ENCODE measurements around the gene EEF2K. TPM values are rescaled to one million over a fixed set of nuclear protein-coding genes. Genes with fewer than 3 reads are reported as not detected.

Gene EEF2K
- total RNA-seq, 2 donors from 2014 or later = 32.0 to 34.0 TPM

- peak; percentile 74 for DNase-seq
- intact Hi-C loops (cut with DNase I) = loop anchor here in 1 of 2 donors (10.0 kb wide), 1 partner anchor 53 kb away; the partner anchor contains the start of gene CDR2
- ATAC-seq = peak; percentile 60 to 76
These were observed 115.4 kb downstream of the EEF2K start for GRCh38 chr16:22321340-22322001.

GRCh38 chr16:22322021-22322471 is 116.0 kb downstream of the EEF2K start:
- DNase-seq (no peak), ATAC-seq (no peak)
- intact Hi-C loops (cut with DNase I) = loop anchor here in 1 of 2 donors (10.0 kb wide), 1 partner anchor 53 kb away; the partner anchor contains the start of gene CDR2

GRCh38 chr16:22322741-22323140 is 116.7 kb downstream of the EEF2K start:
- DNase-seq (no peak), ATAC-seq (no peak)
- intact Hi-C loops (cut with DNase I) = loop anchor here in 1 of 2 donors (10.0 kb wide), 1 partner anchor 52 kb away; the partner anchor contains the start of gene CDR2

GRCh38 chr16:22323173-22323958 is 117.3 kb downstream of the EEF2K start:
- no peak for ATAC-seq
- intact Hi-C loops (cut with DNase I) = loop anchor here in 1 of 2 donors (10.0 kb wide), 1 partner anchor 51 kb away; the partner anchor contains the start of gene CDR2

GRCh38 chr16:22323959-22324786 is 118.1 kb downstream of the EEF2K start:
- no peak for ATAC-seq
- DNase-seq = no peak
- intact Hi-C loops (cut with DNase I) = loop anchor here in 1 of 2 donors (10.0 kb wide), 1 partner anchor 51 kb away; the partner anchor contains the start of gene CDR2

More at GRCh38 chr16:22323173-22323958, 117.3 kb downstream of the EEF2K start:
- no peak for DNase-seq

GRCh38 chr16:22324787-22325597 is 118.9 kb downstream of the EEF2K start:
- DNase-seq (no peak), ATAC-seq (no peak)
- intact Hi-C loops (cut with DNase I) = loop anchor here in 1 of 2 donors (10.0 kb wide), 1 partner anchor 50 kb away; the partner anchor contains the start of gene CDR2

GRCh38 chr16:22325598-22326368 is 119.7 kb downstream of the EEF2K start:
- ATAC-seq (no peak), DNase-seq (no peak)
- intact Hi-C loops (cut with DNase I) = loop anchor here in 1 of 2 donors (10.0 kb wide), 1 partner anchor 49 kb away; the partner anchor contains the start of gene CDR2

- ATAC-seq (no peak), DNase-seq (no peak)
- intact Hi-C loops (cut with DNase I) = loop anchor here in 1 of 2 donors (10.0 kb wide), 1 partner anchor 48 kb away; the partner anchor contains the start of gene CDR2
These were observed 120.2 kb downstream of the EEF2K start for GRCh38 chr16:22326369-22326652.

GRCh38 chr16:22326771-22327445 is 120.8 kb downstream of the EEF2K start:
- no peak for DNase-seq
- intact Hi-C loops (cut with DNase I) = loop anchor here in 1 of 2 donors (10.0 kb wide), 1 partner anchor 48 kb away; the partner anchor contains the start of gene CDR2
- ATAC-seq = no peak

- DNase-seq (no peak), ATAC-seq (no peak)
- intact Hi-C loops (cut with DNase I) = loop anchor here in 1 of 2 donors (10.0 kb wide), 1 partner anchor 47 kb away; the partner anchor contains the start of gene CDR2
These were observed 121.3 kb downstream of the EEF2K start for GRCh38 chr16:22327446-22327775.

- ATAC-seq = no peak
- DNase-seq = no peak
- intact Hi-C loops (cut with DNase I) = loop anchor here in 1 of 2 donors (10.0 kb wide), 1 partner anchor 47 kb away; the partner anchor contains the start of gene CDR2
These were observed 122.1 kb downstream of the EEF2K start for GRCh38 chr16:22328081-22328725.

GRCh38 chr16:22329199-22329695 is 123.2 kb downstream of the EEF2K start:
- ATAC-seq (no peak), DNase-seq (no peak)
- intact Hi-C loops (cut with DNase I) = loop anchor here in 1 of 2 donors (10.0 kb wide), 1 partner anchor 46 kb away; the partner anchor contains the start of gene CDR2

- ATAC-seq = no peak
- DNase-seq = no peak
- intact Hi-C loops (cut with DNase I) = no loop called here
These were observed 124.2 kb downstream of the EEF2K start for GRCh38 chr16:22330326-22330725.

GRCh38 chr16:22333457-22333994 is 127.4 kb downstream of the EEF2K start:
- DNase-seq = no peak
- intact Hi-C loops (cut with DNase I) = no loop called here
- peak; percentile 44 to 65 for ATAC-seq

GRCh38 chr16:22335668-22336246 is 129.7 kb downstream of the EEF2K start:
- ATAC-seq (peak in 1 of 2 donors; percentile 36), DNase-seq (no peak)
- intact Hi-C loops (cut with DNase I) = no loop called here

All from left cardiac atrium (tissue), 4 donors.